GM10248 (cell line): ENCODE data around the gene RFX8.

Experiments
- CTCF ChIA-PET: fragments of 300-600 bp; sonication (Branson Sonifier 250); formaldehyde crosslinking; extraction: SDS; loops from one replicate; lab custom pipeline; 2021; ENCODE audit warnings: antibody characterized with exemption; lab: Yijun Ruan, JAX
- POLR2A ChIA-PET: fragments of 350-650 bp; sonication (Branson Sonifier 250); formaldehyde crosslinking; extraction: SDS; loops from one replicate; lab custom pipeline; 2020; ENCODE audit warnings: antibody characterized with exemption; lab: Yijun Ruan, JAX
- DNase-seq: peaks from one replicate; pipeline ENCODE4 v3.0.0; 2012; ENCODE audit errors: extremely low spot score
- CTCF ChIP-seq: IDR thresholded peaks from 2 replicates; pipeline ENCODE4 v1.5.1; 2012; ENCODE audit warnings: mild to moderate bottlenecking, low read depth; ENCODE audit errors: extremely low read depth, missing control alignments, control extremely low read depth

The RFX8 gene

GRCh38 chr2:101430156-101430555, 44.8 kb downstream of the RFX8 start:
- CTCF ChIA-PET: interaction anchor here (1.0 kb wide), 1 partner anchor 19 kb away, joined by 4 read pairs; no protein-coding TSS in a partner anchor
- no peak for DNase-seq
- no peak for TF ChIP-seq CTCF
- POLR2A ChIA-PET: no interaction called here

DNA sequence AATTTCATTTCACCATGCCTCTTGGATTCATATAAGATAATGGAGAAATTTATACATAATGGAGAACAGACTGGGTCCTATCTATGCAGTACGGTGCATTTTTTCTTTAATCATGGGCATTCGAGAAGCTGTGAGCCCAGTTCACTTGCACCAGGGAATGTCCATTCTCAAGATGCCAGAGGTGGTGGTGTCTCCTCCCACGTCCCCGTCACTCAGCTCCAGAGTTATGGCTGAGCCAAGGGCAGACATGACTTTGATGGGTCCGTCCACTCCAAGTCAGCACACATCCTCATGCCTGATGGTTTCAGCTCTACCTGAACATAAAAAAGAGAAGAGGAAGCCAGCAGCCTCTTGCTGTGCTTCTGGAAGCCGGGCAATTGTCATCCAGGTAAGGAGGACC, 45.5 kb downstream of the RFX8 start:
- DNase-seq: no peak
- no peak for TF ChIP-seq CTCF
- CTCF ChIA-PET: interaction anchor here (1.0 kb wide), 2 partner anchors 10 to 20 kb away, joined by 3 to 4 read pairs; no protein-coding TSS in a partner anchor

DNA sequence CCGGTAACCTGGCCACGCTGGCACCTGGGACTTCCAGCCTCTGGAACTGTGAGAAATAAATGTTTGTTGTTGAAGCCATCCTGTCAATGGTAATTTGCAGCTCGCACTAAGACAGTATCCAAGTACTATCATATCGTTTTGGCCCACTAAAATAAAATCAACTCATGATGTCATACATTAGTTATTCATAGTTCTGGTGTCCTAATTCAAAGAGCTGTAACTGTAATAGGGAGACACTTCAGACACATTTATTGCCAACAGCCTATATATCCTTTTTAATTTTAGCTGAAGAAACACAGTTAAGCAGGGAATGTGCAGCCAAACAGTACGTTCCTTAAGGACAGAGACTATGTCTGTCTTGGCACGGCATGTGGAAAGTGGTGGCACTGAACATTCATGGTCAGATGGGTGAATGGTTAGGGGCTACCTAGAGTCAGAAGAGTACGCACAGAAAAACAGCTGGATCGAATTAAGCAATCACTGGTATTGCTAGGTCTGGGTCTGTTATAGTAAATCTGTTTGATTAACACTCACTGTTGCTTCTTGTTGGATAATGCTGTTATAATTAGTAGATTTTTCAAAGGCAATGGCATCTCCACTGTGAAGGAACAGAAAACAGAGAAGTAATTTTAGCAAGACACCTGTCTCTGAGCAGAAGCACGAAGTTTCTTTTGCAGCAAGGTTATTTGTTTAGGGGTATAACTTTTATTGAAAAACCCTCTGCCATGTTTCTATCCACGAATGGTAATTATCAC, 46.3 kb downstream of the RFX8 start:
- TF ChIP-seq CTCF: no peak
- CTCF ChIA-PET: interaction anchor here (1.0 kb wide), 1 partner anchor 9 kb away, joined by 3 read pairs; no protein-coding TSS in a partner anchor
- DNase-seq: no peak
- POLR2A ChIA-PET: no interaction called here

More for the DNA sequence above, 45.5 kb downstream of the RFX8 start:
- POLR2A ChIA-PET: no interaction called here

DNA sequence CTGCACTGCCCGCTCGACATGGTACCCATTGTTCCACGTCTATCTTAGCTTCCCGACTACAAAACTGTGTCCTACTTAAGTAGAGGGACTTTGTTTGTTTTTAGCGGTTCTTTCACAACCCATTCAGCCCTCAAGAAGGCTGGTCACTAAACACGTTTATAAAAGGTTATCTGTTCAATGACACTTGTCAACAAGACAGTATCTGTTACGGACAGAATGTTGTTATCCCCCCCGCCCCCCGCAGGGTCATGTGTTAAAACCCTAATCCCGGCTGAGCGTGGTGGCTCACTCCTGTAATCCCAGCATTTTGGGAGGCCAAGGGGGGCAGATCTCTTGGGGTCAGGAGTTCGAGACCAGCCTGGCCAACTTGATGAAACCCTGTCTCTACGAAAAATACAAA, 47.2 kb downstream of the RFX8 start:
- no peak for TF ChIP-seq CTCF
- DNase-seq: no peak
- ChIA-PET POLR2A (no interaction called here), CTCF (interaction anchor here (0.9 kb wide), 1 partner anchor 9 kb away, joined by 3 read pairs; no protein-coding TSS in a partner anchor)

DNA sequence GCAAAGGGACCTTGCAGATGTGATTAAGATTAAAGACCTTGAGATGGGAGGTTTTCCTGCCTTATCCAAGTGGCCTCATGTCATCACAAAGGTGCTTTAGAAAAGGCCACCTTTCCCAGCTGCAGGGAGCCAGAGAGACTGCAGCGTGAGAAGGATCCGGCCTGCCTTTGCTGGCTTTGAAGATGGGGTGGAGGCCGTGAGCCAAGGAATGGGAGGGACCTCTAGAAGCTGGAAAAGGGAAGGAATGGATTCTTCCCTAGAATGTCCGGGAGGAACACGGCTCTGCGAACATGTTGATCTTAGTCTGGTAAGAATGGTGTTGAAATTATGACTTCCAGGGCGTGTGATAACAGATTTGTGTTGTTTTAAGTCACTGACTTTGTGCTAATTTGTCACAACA, 47.7 kb downstream of the RFX8 start:
- no peak for DNase-seq
- CTCF ChIA-PET: interaction anchor here (0.9 kb wide), 1 partner anchor 8 kb away, joined by 3 read pairs; no protein-coding TSS in a partner anchor
- POLR2A ChIA-PET: no interaction called here
- TF ChIP-seq CTCF: no peak

- DNase-seq: no peak
- CTCF ChIA-PET: interaction anchor here (0.9 kb wide), 1 partner anchor 8 kb away, joined by 3 read pairs; no protein-coding TSS in a partner anchor
- POLR2A ChIA-PET: no interaction called here
- no peak for TF ChIP-seq CTCF
These were observed 48.1 kb downstream of the RFX8 start for GRCh38 chr2:101426822-101427221.
